ENCODE data around the gene EXD1.

GRCh38 chr15:41183581-41183980 lies 47.0 kb downstream of the EXD1 start:
- TF ChIP-seq POLR2A (IDR thresholded peaks at IDR 0.05) (no peak), CTCF (IDR thresholded peaks at IDR 0.05 in 8 of 11, conservative IDR thresholded peaks at IDR 0.05 in 3 of 11) (no peak)

Data from spleen (tissue), 7 donors.